NCI-H774 (cell line): ENCODE data around the gene S100Z.

Experiments
- DNase-seq: peaks from one replicate; lab custom pipeline; 2025; lab: John Stamatoyannopoulos, UW

The S100Z gene

DNA sequence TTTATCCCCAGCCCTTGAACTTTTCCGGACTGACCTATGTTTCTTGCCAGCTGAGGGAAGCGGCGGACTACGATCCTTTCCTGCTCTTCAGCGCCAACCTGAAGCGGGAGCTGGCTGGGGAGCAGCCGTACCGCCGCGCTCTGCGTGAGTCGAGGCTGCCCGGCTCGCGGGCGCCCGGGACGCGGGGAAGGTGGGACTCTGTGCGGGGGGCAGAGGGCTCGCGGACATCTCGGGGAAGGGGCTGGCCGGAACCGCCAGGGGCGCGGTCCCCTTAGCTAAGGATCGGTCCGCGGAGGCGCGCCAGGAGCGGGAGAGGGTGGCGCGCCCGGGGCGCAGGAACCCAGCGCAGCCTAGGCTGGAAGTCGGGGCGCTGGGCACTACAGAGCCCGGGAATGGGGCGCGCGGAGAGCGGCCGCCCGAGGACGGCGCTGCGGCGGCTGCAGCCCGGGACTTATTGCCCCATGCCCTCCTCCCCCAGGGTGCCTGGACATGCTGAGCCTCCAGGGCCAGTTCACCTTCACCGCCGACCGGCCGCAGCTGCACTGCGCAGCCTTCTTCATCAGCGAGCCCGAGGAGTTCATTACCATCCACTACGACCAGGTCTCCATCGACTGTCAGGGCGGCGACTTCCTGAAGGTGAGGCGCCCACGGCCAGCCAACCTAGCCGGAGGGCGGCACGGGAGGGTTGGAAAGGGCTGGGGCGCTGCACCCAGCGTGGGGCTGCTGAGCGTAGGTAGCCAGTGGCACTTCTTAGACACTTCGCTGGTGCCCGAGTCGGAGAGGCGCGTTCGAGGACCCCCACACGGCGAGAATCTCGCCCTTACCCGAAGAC is 104.0 kb downstream of the S100Z start:
- DNase-seq: no peak

DNA sequence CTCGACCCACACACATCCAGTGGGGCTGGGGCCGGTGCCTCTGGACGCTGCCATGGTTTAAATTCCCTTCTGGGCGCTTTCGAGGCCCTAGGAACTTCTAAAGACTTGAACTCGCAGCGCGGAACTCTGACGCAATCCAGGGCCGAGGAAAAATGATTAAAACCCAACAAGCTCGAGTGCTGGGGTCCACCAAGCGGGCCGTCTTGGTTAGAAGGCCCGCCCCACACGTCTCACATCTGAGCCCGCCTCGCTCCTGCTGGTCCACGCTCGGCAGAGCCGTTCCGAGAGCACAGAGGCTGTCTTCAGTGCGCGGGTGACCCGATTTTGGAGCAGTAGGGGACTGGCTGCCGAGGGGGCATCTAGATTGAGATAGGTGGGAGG is 104.6 kb downstream of the S100Z start:
- no peak for DNase-seq

DNA sequence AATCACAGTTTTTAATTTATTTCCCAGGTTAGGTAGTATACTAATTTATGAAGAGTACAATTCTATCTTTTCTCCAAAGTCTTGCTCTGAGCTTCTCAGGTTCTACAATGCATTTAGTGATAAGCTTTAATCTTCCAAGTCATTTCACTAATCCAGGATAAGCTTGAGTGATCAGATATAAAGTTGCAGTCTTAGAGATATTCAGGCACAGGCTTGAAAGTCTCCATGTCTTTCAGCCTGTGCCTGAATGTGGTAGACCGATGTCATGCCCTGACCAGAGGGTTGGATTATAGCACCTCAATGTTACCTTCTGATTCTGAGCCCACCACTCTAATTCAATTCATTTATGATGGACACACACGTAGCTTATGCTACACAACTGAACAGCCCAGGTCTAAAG is 106.2 kb downstream of the S100Z start:
- DNase-seq: no peak

DNA sequence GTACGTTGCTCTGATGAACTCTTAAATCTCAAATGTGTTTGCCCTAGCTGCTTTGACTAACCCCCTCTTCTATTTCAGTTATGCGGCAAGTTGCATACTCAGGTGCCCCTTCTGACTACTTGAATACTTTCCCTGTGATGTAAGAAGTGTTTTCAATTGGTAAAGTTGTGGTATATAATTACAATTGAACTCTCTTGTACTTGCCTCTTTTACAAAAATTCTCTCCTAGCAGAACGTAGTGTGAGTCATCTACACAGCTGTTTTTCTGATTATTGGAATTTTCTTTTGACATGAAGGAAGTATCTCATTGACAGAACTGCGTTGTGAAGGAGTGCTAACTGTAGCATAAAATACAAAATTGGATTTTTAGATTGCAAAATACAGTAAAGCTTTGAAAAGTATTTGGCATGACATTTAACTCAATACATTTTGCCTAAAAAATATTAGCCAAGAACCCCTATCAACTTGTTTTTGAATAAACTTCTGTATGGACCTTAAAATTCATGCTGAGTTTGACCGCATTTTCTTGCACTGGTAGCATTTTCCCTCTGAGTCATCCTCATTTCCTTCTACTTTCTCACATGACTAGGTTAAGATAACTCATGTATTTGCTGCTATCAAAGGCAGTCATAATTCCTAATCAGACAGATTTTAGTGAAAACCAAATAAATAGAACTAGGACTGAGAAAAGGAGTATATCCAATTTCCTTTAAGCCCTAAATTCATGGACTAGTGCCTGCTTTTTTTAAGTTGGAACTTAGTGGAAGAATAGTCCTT is 109.4 kb downstream of the S100Z start:
- no peak for DNase-seq

DNA sequence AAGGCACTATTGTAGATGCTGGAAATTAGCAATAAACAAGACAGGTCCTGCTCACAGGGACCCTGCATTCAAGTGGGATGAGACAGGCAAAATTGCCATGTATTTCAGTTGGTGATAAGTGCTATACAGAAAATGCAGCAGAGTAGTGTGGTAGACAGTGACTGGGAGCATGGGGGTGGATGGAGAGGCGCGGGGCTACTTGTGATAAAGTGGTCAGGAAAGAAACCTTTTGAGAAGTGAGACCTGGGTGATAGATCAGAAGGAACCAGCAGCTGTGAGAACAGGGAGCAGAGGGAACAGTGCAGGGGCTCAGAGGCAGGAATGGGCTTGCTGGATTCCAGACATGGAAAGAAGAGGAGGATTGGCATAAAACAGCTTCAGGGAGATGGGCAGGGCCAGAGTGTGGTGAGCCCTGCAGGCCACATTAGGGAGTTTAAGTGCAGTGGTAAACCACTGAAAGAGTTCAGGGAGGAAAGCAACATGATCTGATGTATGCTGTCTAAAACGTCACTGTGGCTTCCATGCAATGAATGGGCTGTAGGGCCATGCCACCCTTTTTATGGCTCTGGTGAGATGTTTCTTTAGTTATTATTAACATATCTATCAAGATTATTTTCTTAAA is 110.3 kb downstream of the S100Z start:
- DNase-seq: no peak

DNA sequence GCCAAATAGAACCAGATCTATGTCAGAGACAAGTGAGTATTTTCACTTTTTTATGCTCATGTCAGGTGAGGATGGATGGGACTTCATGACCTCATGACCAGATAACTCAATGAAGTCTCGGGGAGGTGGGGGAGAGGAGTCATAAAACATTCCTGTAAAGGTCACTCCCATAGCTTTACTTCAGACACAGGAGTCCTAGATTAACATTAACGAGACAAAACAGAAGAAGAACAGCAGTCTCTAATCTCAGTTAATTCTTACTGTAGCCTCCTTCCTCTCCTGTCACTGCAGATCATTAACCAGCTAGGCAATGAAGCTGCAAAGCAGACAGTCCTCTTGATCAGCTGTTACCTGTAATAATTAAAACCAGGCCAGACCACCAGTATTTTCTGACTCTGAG is 114.2 kb downstream of the S100Z start:
- DNase-seq: no peak
